ENCODE data around the gene TMC6.
A peak's percentile ranks its signal among the peaks of the same experiment; 100 is the strongest.
"Not testable (repeated sequence)": the region's sequence is repeated elsewhere in the genome, so short reads cannot be mapped to it uniquely, and the experiment has no call there.

The TMC6 gene

DNA sequence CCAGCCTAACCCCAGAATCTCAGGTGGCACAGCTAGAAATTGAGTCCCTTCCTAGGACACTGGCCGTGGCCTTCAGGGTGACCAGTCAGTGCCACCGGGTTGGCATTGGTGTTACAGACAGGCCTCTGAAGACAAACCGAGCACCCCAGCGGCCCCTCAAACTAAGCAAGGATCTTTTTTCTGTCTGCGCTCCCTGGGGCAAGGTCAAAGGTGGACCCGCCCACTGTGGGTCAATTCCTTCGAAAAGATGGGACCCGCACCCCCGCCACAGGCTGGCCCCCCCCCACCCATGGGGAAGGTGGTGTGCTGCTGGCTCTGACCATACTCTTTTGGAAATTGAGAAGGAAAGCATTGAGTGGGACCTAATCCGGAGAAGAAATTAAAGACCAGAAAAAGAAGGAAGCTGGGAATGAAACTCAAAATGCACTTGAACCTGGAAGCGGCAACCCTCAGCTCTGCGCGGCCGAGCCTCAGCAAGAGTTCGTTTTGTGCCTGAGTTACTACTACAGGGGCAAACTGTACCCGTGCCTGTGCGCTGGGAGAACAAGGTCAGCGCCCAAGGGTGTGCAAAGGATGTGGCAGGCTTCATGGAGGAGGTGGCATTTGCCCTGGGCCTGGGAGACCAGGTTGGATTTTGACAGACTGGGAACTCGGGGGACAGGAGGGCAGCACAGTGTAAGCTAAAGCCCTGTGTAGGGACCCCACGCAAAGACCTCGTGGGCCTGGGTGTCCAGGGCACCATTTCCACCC lies 20.4 kb downstream of the TMC6 start:
- DNase-seq: no peak

GRCh38 chr17:78107457-78107856 lies 21.1 kb downstream of the TMC6 start:
- DNase-seq: peak; percentile 21

GRCh38 chr17:78106211-78106610 lies 22.3 kb downstream of the TMC6 start:
- no peak for DNase-seq

DNA sequence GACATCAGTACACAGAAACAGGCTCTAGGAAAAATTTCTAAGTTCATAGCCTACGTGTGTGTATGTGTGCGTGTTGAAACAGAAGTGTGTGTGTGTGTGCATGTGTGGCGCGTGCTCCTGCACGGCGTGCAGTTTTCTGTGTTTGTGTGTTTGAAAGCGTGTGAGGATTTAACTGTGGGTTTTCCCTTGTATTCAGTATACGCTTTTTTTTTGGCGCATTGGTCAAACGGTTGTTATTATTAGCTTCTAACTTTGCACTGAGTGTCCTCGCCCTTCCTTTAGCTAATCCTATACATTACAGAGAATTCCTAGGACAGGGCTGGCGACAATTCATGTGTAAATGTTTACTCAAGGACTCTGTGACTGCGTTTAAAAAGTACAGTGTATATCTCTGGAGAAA lies 23.0 kb downstream of the TMC6 start:
- DNase-seq: no peak

- DNase-seq: no peak
Observed at GRCh38 chr17:78105101-78105500, 23.5 kb downstream of the TMC6 start.

GRCh38 chr17:78104540-78104941 lies 24.0 kb downstream of the TMC6 start:
- DNase-seq: no peak

- DNase-seq: no peak
Observed at GRCh38 chr17:78103311-78103710, 25.2 kb downstream of the TMC6 start.

DNA sequence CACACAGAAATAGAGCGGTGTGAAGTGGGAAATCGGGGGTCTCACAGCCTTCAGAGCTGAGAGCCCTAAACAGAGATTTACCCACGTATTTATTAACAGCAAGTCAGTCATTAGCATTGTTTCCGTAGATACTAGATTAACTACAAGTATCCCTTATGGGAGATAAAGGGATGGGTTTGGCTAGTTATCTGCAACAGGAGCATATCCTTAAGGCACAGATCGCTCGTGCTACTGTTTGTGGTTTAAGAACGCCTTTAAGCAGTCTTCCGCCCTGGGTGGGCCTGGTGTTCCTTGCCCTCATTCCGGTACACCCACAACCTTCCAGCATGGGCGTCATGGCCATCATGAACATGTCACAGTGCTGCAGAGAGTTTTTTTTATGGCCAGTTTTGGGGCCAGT lies 27.0 kb downstream of the TMC6 start:
- no peak for DNase-seq

DNA sequence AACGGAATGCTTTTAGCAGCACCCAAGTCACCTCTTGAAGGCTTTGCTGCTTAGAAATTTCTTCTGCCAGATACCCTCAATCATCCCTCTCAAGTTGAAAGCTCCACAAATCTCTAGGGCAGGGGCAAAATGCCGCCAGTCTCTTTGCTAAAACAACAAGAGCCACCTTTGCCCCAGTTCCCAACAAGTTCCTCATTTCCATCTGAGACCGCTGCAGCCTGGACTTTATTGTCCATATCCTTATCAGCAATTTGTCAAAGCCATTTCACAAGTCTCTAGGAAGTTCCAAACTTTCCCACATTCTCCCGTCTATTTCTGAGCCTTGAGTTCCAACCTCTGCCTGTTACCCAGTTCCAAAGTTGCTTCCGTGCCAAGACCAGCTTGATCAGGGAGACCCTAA lies 27.4 kb downstream of the TMC6 start:
- no peak for DNase-seq

- no peak for DNase-seq
Observed at GRCh38 chr17:78096093-78096492, 32.5 kb downstream of the TMC6 start.

DNA sequence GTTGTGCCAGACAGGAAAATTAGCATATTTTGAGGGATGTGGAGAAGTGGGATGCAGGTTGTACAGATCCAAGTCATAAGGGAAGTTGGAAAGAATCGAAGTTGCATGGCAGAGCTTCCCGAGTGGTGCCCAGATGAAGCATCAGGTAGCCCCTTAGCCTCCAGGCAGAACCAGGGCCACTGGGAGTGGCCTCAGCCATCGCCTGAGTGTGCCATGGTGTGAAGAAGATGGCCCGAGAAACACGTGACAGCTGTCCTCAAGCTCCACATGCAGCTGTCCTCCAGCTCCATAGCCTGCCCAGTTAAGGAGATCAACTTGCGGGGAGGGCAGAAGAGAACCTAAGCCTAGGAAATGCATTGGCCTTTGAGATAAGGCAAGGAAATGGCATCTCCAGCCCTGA lies 33.5 kb downstream of the TMC6 start:
- no peak for DNase-seq

- DNase-seq: no peak
Observed at GRCh38 chr17:78092794-78093324, 35.7 kb downstream of the TMC6 start.

DNA sequence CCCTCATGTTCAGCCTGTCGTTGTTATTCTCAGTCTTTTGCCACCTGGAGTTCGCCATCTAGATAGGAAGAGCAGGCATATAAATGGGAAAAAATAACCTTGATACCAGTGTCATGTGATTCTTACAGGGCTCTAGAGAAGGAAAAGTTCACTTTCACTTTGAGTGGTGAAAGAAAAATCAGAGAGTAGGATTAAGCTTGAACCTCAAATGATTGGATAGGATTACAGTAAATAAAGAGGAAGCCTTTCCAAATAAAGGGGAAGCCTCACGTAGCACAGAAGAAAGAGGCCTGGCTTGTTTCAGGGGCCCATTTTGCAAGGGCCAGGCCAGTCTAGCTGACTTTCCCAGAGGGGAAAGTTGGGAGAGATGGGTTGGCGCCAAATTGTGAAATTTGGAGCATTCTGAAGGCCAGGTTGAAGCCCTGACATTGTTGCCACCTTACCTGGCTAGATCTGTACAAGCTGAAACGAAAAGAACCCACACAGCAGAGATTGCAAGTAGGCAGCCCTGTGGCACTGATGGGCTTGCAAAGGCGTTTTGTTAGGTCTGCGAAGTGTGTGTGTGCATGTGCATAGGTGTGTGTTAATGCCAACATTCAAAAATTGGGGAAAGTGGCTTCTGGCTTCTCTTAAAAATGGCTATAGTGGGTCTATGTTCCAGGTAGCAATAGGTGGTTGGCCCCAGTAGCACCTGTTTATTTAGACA lies 38.8 kb downstream of the TMC6 start:
- no peak for DNase-seq

- no peak for DNase-seq
Observed at GRCh38 chr17:78088529-78088928, 40.0 kb downstream of the TMC6 start.

DNA sequence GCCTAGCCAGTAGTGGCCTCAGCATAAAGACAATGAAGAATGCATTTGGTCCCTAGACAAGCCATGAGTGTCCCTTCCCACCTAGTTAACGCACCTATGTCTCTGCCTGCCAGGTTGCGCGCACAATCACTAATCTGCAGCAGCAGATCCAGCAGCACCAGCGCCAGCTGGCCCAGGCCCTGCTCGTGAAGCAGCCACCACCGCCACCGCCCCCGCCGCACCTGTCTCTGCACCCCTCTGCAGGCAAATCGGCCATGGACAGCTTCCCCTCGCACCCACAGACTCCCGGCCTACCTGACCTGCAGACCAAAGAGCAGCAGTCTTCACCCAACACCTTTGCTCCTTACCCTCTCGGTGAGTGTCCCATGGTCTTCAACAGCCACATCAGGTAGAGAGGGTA lies 41.8 kb downstream of the TMC6 start:
- no peak for DNase-seq

DNA sequence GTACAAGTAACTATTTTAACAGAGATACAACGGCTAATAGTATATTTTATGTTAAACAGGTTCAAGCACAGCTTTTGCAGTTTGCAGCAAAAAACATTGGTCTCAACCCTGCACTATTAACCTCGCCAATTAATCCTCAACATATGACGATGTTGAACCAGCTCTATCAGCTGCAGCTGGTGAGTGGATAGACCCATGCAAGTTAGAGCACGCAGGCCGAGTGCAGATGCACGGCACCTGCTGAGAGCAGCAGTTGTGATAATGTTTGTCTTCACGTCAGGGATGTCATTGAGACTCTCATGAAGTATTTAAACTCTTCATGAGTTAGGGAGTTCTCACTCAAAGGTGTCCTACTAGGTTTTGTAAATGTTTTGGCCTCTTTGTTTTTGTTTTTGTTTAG lies 45.6 kb downstream of the TMC6 start:
- DNase-seq: no peak

GRCh38 chr17:78082355-78082872 lies 46.1 kb downstream of the TMC6 start:
- DNase-seq: not testable (repeated sequence)

DNA sequence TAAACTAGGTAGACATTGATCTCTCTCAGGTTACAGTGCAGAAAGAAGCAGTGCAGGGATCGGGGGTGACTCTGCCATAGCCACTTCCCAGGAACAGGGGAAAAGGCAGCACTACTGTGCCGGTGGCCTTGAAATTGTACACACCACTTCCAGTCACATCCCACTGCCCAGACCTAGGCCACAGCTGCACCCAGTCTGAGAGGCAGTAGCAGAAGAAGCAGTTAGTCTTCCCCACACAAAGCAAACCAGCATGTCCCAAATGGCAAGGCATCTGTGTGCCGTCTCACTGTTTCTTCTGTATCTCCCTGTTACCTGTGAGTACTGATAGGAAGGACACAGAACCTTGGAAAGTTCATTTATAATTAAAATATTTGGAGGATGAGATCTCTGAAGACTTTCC lies 47.0 kb downstream of the TMC6 start:
- DNase-seq: no peak

DNA sequence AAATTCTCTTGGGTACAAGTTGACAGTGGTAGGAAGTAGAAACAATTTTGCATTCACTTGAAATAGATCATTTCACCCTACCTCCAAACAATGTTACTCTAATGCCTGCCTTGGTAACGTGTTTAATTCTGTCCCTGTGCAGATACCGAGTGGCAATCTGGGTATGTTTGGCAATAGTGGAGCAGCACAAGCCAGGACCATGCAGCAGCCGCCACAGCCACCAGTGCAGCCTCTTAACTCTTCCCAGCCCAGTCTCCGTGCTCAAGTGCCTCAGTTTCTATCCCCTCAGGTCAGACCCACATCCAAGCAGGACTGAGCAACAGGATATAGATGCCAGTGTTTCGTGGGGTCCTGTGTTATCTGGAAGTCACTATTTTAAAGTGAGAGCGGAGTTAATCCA lies 49.3 kb downstream of the TMC6 start:
- no peak for DNase-seq

GRCh38 chr17:78075545-78075944 lies 53.0 kb downstream of the TMC6 start:
- no peak for DNase-seq

DNA sequence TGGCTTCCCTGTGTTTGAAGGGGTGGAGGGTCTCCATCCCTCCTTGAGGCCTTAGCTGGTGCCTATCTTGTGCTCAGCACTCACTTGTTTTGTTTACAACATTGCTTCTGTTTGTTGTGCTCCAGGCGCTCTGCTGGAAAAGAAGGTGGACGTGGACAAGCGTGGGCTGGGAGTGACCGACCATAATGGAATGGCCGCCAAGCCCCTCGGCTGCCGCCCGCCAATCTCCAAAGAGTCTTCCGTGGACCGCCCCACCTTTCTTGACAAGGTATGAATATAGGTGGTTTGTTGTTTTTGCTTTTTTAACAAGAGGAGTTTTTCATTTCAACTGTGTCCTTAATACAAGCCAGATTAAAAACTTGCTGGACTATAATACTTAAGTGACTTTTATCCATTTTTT lies 53.5 kb downstream of the TMC6 start:
- DNase-seq: no peak

DNA sequence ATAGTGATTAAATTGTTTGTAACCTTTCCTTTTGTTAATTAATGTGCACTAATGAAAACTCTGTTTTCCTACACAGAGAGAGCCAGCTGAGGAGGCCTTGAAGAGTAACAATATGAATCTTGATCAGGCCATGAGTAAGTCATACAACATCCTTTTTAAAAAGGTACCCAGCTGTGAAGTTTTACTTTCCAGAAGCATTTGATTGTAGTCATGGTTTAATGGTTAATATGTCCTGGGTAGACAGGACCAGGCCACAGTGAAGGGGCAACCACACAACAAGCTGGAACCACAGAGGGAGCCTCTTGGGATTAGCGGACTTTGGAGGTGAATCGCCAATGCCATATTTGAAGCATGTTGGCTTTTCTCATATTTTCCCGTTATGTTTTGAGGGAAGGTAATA lies 55.6 kb downstream of the TMC6 start:
- DNase-seq: no peak

GRCh38 chr17:78069695-78070094 lies 58.9 kb downstream of the TMC6 start:
- DNase-seq: no peak

DNA sequence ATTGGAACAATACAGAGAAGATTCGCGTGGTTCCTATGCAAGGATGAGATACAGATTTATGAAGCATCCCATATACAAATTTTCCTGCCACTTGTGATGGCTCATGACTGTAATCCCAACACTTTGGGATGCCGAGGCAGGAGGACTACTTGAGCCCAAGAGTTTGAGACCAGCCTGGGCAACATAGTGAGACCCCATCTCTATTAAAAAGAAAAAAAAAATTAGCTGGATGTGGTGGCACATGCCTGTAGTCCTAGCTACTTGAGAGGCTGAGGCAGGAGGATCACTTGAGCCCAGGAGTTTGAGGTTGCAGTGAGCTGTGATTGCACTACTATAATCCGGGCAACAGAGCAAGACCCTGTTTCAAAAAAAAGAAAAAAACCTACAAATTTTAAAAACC lies 61.6 kb downstream of the TMC6 start:
- DNase-seq: not testable (repeated sequence)

Measured in fibroblast of skin of right quadriceps (primary cell).